ENCODE measurements around the gene GALNT2. TPM values are rescaled to one million over a fixed set of nuclear protein-coding genes. Genes with fewer than 3 reads are reported as not detected.
A peak's percentile ranks its signal among the peaks of the same experiment; 100 is the strongest.

Gene GALNT2
- total and polyA plus RNA-seq, 7 donors, result 8.4 to 43.8 (median 37.1) TPM

DNA sequence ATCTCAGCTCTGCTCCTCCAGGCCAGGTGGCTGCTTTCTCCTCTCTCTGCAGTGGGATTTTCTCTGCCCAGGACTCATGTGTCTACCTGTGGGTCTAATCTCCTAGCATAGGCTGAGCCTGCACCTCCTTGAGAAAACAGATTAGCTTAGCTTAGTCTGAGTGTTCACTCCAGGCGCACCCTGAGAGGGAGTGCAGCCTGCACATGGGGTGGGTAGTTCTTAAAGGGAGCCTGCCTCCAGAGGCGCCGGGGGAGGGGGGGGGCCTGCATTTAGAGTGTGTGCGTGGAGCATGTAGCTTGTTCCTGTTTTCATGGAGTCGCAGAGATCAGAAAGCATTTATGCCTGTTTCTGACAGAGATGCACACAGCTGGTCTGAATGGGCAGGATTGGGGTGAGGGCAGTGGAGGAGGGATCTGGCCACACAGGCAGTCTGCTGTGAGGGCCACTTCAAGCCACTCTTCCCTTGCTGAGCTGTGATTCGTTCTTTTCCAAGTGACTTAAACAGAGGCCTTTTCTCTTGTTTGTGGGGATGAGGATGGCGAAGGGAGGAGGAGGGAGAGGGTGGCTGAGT is 45.2 kb downstream of the GALNT2 start:
- H3K4me3 ChIP-seq, result no peak overlapping the region
- H3K36me3 ChIP-seq, result no peaks in the 10 kb centered on the region
- H3K4me1 ChIP-seq, result peaks cover 0 to 46% (median 32%) of the 10 kb centered on the region in 4 donors
- no peaks in the 10 kb centered on the region for H3K9me3 ChIP-seq
- DNase-seq, result no peak
- WGBS, 2 donors, result 62 to 77% methylated on average over 7 of the region's 7 CpGs
- no peak for TF ChIP-seq POLR2AphosphoS5 (IDR thresholded peaks at IDR 0.05)
- TF ChIP-seq EP300 (IDR thresholded peaks at IDR 0.05), result no peak
- no peak for TF ChIP-seq POLR2A (IDR thresholded peaks at IDR 0.05)
- TF ChIP-seq, protein P1, sequence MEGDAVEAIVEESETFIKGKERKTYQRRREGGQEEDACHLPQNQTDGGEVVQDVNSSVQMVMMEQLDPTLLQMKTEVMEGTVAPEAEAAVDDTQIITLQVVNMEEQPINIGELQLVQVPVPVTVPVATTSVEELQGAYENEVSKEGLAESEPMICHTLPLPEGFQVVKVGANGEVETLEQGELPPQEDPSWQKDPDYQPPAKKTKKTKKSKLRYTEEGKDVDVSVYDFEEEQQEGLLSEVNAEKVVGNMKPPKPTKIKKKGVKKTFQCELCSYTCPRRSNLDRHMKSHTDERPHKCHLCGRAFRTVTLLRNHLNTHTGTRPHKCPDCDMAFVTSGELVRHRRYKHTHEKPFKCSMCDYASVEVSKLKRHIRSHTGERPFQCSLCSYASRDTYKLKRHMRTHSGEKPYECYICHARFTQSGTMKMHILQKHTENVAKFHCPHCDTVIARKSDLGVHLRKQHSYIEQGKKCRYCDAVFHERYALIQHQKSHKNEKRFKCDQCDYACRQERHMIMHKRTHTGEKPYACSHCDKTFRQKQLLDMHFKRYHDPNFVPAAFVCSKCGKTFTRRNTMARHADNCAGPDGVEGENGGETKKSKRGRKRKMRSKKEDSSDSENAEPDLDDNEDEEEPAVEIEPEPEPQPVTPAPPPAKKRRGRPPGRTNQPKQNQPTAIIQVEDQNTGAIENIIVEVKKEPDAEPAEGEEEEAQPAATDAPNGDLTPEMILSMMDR (IDR thresholded peaks at IDR 0.05), result no peak
- H3K27ac ChIP-seq, result peak overlapping the region in 3 of 4 donors; percentile 25 to 41 (median 38)
- H3K27me3 ChIP-seq, result no peaks in the 10 kb centered on the region
- intact Hi-C loops (cut with DNase I), result no loop called here

DNA sequence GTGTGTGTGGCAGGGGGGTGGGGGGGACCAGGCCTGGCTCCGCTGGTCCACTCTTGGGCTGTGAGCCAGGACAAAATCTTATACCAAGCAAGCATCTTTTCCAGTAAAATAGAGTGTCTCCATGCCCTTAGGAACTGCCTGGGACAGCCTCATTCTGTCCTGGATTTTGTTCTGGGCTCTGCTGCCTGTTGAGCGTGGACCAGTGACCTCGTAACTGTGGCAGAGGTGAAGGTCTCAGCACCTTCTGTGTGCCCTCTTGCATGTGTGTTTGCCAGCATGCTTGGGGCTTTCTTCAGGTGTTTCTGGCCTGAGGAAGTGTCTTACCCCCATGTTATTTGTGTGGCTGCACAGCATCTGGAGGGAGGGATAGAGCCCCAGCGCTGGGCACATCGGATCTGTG is 45.7 kb downstream of the GALNT2 start:
- Histone ChIP-seq H3K27ac (peak overlapping the region; percentile 25 to 58 (median 40)), H3K4me3 (no peak overlapping the region), H3K4me1 (peaks cover 0 to 46% (median 32%) of the 10 kb centered on the region in 4 donors), H3K27me3 (no peaks in the 10 kb centered on the region), H3K9me3 (no peaks in the 10 kb centered on the region), H3K36me3 (no peaks in the 10 kb centered on the region)
- DNase-seq, result no peak
- WGBS, 2 donors, result 87 to 89% methylated on average over 5 of the region's 5 CpGs
- intact Hi-C loops (cut with DNase I), result no loop called here
- TF ChIP-seq POLR2AphosphoS5 (IDR thresholded peaks at IDR 0.05) (no peak), POLR2A (IDR thresholded peaks at IDR 0.05) (no peak), EP300 (IDR thresholded peaks at IDR 0.05) (no peak)
- TF ChIP-seq, protein P1 (IDR thresholded peaks at IDR 0.05), result no peak

GRCh38 chr1:230113235-230113592 is 46.2 kb downstream of the GALNT2 start:
- Histone ChIP-seq H3K4me1 (peaks cover 0 to 46% (median 32%) of the 10 kb centered on the region in 4 donors), H3K36me3 (no peaks in the 10 kb centered on the region), H3K27me3 (no peaks in the 10 kb centered on the region), H3K4me3 (no peak overlapping the region), H3K27ac (peak overlapping the region; percentile 25 to 58 (median 40)), H3K9me3 (no peaks in the 10 kb centered on the region)
- intact Hi-C loops (cut with DNase I), result no loop called here
- 79 to 83% methylated on average over 4 of the region's 4 CpGs for whole genome bisulfite sequencing, 2 donors
- TF ChIP-seq POLR2AphosphoS5 (IDR thresholded peaks at IDR 0.05) (no peak), POLR2A (IDR thresholded peaks at IDR 0.05) (no peak), EP300 (IDR thresholded peaks at IDR 0.05) (no peak)
- TF ChIP-seq, protein P1 (IDR thresholded peaks at IDR 0.05), result no peak
- no peak for DNase-seq

DNA sequence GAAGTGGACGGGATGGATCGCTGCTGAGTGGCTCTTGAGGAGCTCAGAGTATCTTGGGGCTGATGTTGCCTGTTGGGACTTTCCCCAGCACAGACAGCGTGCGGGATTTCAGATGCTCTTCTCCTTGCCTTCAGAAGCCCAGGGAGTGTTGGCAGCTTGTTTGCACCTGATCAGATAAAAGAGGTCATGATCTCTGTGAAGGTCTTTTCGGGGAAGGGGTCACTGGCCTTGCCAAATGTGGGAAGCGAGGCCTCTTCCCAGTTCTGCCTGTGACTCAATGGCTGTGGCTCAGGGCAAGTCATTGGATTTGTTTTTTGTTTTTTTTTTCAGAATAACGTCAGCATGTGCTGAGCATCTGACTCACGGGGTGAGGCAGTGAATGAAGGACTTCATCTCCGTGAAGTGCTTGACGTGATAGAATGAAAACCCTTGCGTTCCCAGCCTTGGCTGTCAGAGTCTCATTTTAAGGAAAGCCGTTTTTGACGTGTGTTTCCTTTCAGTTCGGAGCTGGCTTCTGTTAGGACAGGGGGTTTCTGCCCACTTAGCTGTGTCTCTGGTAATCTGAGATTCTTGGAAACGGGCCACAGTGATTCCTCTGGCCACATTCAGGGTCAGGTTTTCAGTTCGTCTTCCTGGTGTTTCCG is 46.7 kb downstream of the GALNT2 start:
- 80 to 90% methylated on average over 17 of the region's 17 CpGs for WGBS, 2 donors
- Histone ChIP-seq H3K4me1 (peaks cover 0 to 46% (median 32%) of the 10 kb centered on the region in 4 donors), H3K27ac (peak overlapping the region; percentile 40 to 58 (median 43)), H3K9me3 (no peaks in the 10 kb centered on the region), H3K4me3 (no peak overlapping the region), H3K27me3 (no peaks in the 10 kb centered on the region), H3K36me3 (no peaks in the 10 kb centered on the region)
- TF ChIP-seq POLR2A (IDR thresholded peaks at IDR 0.05), result no peak
- peak in 1 of 4 donors; percentile 19 for TF ChIP-seq EP300 (IDR thresholded peaks at IDR 0.05)
- TF ChIP-seq, protein P1 (IDR thresholded peaks at IDR 0.05), result no peak
- TF ChIP-seq POLR2AphosphoS5 (IDR thresholded peaks at IDR 0.05), result peak in 3 of 4 donors; percentile 29 to 63 (median 38)
- intact Hi-C loops (cut with DNase I), result no loop called here
- DNase-seq, result peak; percentile 71
